Thoracic aorta (tissue), 2 donors: ENCODE measurements around the gene MAS1L. TPM values are rescaled to one million over a fixed set of nuclear protein-coding genes. Genes with fewer than 3 reads are reported as not detected.

Experiments
- ATAC-seq: fragments of 150-250 bp; one replicate; pipeline ENCODE4 v1.8.0; 2017; ENCODE audit warnings: low read depth; ENCODE audit not compliant: insufficient number of reproducible peaks, low FRiP score
- DNase-seq: peaks from one replicate; pipeline ENCODE4 v3.0.0-alpha.2; 2020; ENCODE audit warnings: low spot score
- H3K27ac ChIP-seq, 2 donors: fragments of 200-600 bp; sonication (generic); 1 replicate in 1 of 2; 2 replicates in 1 of 2; pipeline ENCODE4 v1.5.1; 2016; ENCODE audit warnings: mild to moderate bottlenecking in 2 of 2, moderate library complexity in 2 of 2
- H3K27me3 ChIP-seq: fragments of 200-600 bp; sonication (generic); replicated peaks from 2 replicates; pipeline ENCODE4 v1.6.0; 2016; ENCODE audit warnings: mild to moderate bottlenecking; ENCODE audit not compliant: insufficient read depth
- H3K36me3 ChIP-seq: fragments of 200-600 bp; sonication (generic); one replicate; pipeline ENCODE4 v1.5.1; 2016
- H3K4me1 ChIP-seq, 2 donors: fragments of 200-600 bp; sonication (generic); 1 replicate in 1 of 2; 2 replicates in 1 of 2; pipeline versions ENCODE4 v1.5.1 to v1.6.0; 2016; ENCODE audit warnings: low read depth in 2 of 2, mild to moderate bottlenecking in 1 of 2; ENCODE audit not compliant: control insufficient read depth in 1 of 2
- H3K4me3 ChIP-seq: fragments of 200-600 bp; sonication (generic); 2 replicates; pipeline ENCODE4 v1.5.1; 2016; ENCODE audit warnings: mild to moderate bottlenecking
- H3K9me3 ChIP-seq: fragments of 200-600 bp; sonication (generic); 2 replicates; pipeline ENCODE4 v1.5.1; 2016
- CTCF ChIP-seq: fragments of 200-600 bp; sonication (generic); IDR thresholded peaks from one replicate; pipeline ENCODE4 v1.5.1; 2019; ENCODE audit warnings: antibody characterized with exemption
- total RNA-seq, 2 donors: library from RNA; depleted of rRNA; stranded (reverse); fragments of >200 nt; gene quantifications; one replicate each; pipeline versions ENCODE4 v1.1.0 to v1.2.3, GENCODE V29; 2016

MAS1L gene
- total RNA-seq, 2 donors from 2014 or later, result not detected

GRCh38 chr6:29519291-29520010 lies 31.7 kb upstream of the MAS1L start:
- no peaks in the 10 kb centered on the region for H3K27me3 ChIP-seq
- H3K27ac ChIP-seq, result no peak overlapping the region
- DNase-seq (no peak), ATAC-seq (no peak)
- no peaks in the 10 kb centered on the region for H3K36me3 ChIP-seq
- no peaks in the 10 kb centered on the region for H3K4me1 ChIP-seq
- TF ChIP-seq CTCF, result no peak
- no peak overlapping the region for H3K4me3 ChIP-seq
- no peaks in the 10 kb centered on the region for H3K9me3 ChIP-seq

DNA sequence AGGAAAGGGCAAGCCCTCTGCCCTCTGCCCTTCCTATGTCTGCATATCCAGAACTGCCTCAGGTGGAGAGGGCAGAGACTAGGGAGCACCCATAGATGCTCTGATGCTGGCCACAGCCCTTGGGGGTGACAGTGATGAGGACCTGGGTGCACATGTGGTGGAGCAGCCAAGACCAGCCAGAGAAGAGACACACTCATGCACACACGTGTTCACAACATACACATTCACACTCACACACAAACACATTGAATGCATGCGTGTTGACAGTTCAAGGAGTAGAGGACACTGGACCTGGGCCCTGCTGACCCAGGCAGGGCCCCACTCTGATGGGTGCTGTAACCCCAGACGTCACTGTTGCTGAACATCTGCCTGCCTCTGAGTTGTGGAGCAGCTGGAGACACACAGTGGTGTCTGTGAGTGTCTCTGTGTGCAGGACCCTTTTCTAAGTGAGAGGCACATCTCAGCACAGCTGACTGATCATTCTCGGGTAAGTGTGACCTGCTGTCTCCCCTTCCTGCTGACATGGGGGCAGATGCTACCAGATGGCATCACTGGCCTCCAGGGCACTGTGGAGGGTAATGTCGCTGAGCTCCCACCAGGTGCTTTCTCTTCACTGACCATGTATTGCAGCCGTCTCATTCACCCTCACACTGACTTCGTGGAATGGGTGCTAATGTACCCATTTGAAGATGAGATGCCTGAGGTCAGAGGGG lies 30.1 kb upstream of the MAS1L start:
- no peak for TF ChIP-seq CTCF
- no peaks in the 10 kb centered on the region for H3K4me1 ChIP-seq
- ATAC-seq (no peak), DNase-seq (no peak)
- no peak overlapping the region for H3K4me3 ChIP-seq
- H3K27me3 ChIP-seq, result no peaks in the 10 kb centered on the region
- H3K36me3 ChIP-seq, result no peaks in the 10 kb centered on the region
- no peaks in the 10 kb centered on the region for H3K9me3 ChIP-seq
- H3K27ac ChIP-seq, result no peak overlapping the region

DNA sequence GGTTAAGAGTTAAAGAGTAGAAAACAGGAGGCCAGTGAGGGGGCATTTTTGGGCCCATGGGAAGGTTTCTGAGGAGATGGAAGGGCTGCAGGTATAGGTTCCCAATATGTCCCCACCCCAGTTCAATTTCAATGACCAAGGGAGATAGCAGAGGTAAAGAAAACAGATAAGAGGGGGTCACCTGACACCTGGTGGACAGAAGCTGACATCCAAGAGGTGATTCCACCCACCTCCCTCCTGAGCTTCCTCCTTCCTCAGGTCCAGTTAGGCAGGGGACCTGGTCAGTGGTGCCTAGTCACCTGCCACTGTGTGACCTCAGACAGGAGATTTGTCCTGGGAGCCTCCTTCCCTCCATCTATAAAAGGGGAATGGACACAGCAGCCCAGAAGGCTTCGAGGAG lies 29.5 kb upstream of the MAS1L start:
- Histone ChIP-seq H3K27me3 (no peaks in the 10 kb centered on the region), H3K9me3 (no peaks in the 10 kb centered on the region), H3K4me3 (no peak overlapping the region), H3K27ac (no peak overlapping the region), H3K4me1 (no peaks in the 10 kb centered on the region), H3K36me3 (no peaks in the 10 kb centered on the region)
- no peak for DNase-seq
- no peak for TF ChIP-seq CTCF
- no peak for ATAC-seq

GRCh38 chr6:29516108-29516507 lies 28.4 kb upstream of the MAS1L start:
- Histone ChIP-seq H3K27ac (no peak overlapping the region), H3K9me3 (no peaks in the 10 kb centered on the region), H3K27me3 (no peaks in the 10 kb centered on the region), H3K4me1 (no peaks in the 10 kb centered on the region), H3K36me3 (no peaks in the 10 kb centered on the region), H3K4me3 (no peak overlapping the region)
- DNase-seq (no peak), ATAC-seq (no peak)
- no peak for TF ChIP-seq CTCF

- Histone ChIP-seq H3K27ac (no peak overlapping the region), H3K9me3 (no peaks in the 10 kb centered on the region), H3K4me1 (no peaks in the 10 kb centered on the region), H3K36me3 (no peaks in the 10 kb centered on the region), H3K4me3 (no peak overlapping the region), H3K27me3 (no peaks in the 10 kb centered on the region)
- TF ChIP-seq CTCF, result no peak
- DNase-seq, result no peak
- ATAC-seq, result no peak
Measured at GRCh38 chr6:29510746-29511300, 23.1 kb upstream of the MAS1L start.
